Gastroesophageal sphincter (tissue), 3 donors: ENCODE results near the gene STX4.

Source experiments
- CTCF ChIP-seq, 4 experiments: fragments of 200-600 bp in 2 of 4; fragments of 450-650 bp in 2 of 4; sonication (generic) in 1 of 4; IDR thresholded peaks; one replicate each; pipeline ENCODE4 v1.5.1; 2017 to 2019; ENCODE audit warnings: antibody characterized with exemption in 4 of 4, mild to moderate bottlenecking in 2 of 4, moderate library complexity in 2 of 4
- EP300 ChIP-seq: sonication (generic); formaldehyde crosslinking; IDR thresholded peaks from one replicate; pipeline ENCODE4 v1.6.1; 2017; ENCODE audit warnings: antibody characterized with exemption, mild to moderate bottlenecking
- POLR2A ChIP-seq, 2 donors: fragments of 450-650 bp; IDR thresholded peaks; one replicate each; pipeline ENCODE4 v1.6.1; 2017; ENCODE audit warnings: antibody characterized with exemption in 2 of 2, mild to moderate bottlenecking in 2 of 2, moderate library complexity in 1 of 2

GRCh38 chr16:31073970-31074813 lies 40.8 kb downstream of the STX4 start, which contains the start of the genes ZNF646 and ZNF668:
- TF ChIP-seq CTCF (IDR thresholded peaks at IDR 0.05) (peak in 1 of 4 experiments; percentile 18), EP300 (no peak), POLR2A (IDR thresholded peaks at IDR 0.05) (peak; percentile 71 to 76)
